Stimulated activated CD8-positive, alpha-beta memory T cell treated with anti-CD3 and anti-CD28 coated beads, Interleukin-4, amount 100 ng/mL, for 48 hours (primary cell): ENCODE results near the gene TPK1.

ENCODE experiments used
- DNase-seq: peaks from one replicate; pipeline ENCODE4 v3.0.0-alpha.2; 2020

TPK1 gene

DNA sequence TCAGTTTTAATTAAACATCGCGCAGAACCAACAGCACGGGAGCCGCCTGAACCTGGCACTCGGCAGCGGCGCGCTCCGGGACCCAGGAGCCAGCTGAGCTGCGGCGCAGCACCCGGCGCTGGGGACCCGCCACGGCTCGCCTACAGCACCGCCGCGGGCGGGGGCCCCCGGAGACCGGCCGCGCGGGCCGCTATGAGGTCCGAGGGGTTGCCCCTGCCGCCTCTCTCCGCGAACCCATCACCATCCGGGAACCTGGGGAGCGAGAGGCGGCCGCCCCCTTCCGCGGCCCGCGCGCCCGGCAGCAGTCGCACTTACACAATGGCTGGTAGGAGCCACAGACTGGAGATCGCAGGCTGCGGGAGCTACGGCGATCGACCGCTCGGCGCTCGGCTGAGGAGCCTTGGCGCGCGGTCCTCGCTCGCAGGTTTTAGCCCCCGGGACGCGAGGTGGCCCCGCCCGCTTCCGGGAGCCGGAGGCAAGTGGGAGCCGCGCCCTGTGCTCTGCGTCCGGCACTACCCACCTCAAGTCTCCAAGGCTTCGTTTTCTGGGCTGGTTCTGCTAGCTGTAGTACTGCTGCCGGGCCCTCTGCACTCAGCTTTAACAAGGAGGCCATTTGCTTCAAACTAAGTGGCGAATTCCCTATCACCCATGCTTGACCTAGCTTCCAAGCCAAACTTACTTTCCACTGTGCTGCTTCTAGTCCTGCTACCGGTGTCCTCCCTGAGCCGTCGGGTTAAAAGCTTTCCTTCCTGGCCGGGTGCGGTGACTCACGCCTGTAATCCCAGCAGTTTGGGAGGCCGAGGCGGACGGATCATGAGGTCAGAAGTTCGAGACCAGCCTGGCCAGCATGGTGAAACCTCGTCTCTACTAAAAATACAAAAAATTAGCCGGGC is at the start of gene TPK1:
Gene TPK1, minus strand, starts transcription at position 402 of the 893 bp plus-strand sequence. CDS start 451 bp downstream, outside the sequence.
- DNase-seq, result peak; percentile 91

DNA sequence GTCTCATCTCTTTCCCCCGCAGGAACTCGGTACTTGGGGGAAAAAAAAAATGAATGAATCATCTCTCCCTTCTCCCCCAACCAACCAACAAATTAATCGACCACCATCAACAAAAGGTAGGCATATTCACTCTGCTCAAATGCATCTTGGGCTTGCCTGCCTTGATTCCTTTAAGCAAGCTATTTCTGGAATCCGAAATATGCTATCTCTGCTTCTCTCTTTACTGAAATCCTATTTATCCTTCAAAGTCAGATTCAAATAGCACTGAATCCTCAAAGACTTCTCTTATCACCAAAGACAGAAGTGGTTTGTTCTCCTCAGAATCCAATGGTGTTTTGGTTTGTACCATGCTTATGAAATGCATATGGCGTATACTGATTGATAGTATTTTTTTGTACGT is 49.6 kb upstream of the TPK1 start:
- DNase-seq, result no peak

DNA sequence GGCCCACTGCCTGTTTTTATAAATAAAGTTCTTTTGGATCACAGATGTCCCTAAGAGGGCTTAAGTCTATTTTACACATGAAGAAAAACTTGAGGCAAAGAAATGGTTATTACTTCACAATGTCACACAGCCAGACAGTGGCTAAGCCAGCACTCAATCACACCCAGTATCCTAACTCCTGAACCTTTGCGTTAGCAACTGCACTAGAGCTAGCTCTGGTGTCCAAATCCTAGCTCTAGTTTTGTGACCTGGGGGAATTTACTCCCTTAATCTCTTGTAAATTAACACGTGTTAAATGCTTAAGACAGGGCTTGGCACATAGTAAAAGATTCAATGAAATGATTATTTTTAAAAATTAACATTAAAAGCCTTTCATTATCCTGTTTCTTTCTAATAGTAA is 49.0 kb upstream of the TPK1 start:
- DNase-seq, result no peak

DNA sequence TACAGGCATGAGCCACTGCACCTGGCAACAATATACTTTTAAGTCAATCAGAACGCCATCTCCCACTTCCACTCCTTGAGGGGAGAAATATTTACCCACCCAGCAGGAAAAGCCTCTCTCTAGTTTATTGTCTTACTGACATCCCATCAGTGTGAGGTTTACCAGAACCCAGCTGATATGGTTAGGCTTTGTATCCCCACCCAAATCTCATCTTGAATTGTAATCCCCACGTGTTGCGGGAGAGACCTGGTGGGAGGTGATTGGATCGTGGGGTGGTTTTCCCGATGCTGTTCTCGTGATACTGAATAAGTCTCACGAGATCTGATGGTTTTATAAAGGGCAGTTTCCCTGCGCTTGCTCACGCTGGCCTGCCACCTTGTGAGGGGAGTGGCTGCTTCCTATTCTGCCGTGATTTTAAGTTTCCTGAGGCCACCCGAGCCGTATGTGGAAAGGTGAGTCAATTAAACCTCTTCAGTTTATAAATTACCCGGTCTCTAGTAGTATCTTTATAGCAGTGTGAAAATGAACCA is 37.5 kb upstream of the TPK1 start:
- no peak for DNase-seq

GRCh38 chr7:144869082-144869481 is 33.2 kb upstream of the TPK1 start:
- DNase-seq, result no peak

DNA sequence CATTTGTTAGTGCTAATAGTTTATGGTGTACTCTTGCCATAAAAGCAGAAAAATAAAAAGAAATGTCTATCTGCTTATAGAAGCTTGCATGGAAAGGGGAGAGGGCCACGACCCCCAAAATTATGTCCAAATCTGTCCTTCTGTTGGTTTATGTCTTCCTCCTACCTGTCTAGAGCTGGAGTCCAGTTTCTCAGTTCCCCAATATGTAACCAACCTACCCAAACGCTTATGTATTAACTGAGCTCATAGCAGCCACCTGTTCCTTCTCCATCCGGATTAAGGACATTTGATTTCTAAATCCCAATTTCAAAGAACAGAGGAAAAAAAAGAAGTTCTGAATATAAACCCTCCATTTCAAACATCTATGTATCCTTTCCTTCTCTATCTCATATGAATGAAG is 30.3 kb upstream of the TPK1 start:
- DNase-seq, result no peak

GRCh38 chr7:144863320-144863647 is 27.4 kb upstream of the TPK1 start:
- DNase-seq, result no peak

GRCh38 chr7:144862612-144863319 is 26.9 kb upstream of the TPK1 start:
- DNase-seq, result no peak

GRCh38 chr7:144859739-144860138 is 23.9 kb upstream of the TPK1 start:
- DNase-seq, result no peak

GRCh38 chr7:144857463-144857862 is 21.6 kb upstream of the TPK1 start:
- no peak for DNase-seq

- DNase-seq, result no peak
These were observed 19.1 kb upstream of the TPK1 start for GRCh38 chr7:144854839-144855424.

DNA sequence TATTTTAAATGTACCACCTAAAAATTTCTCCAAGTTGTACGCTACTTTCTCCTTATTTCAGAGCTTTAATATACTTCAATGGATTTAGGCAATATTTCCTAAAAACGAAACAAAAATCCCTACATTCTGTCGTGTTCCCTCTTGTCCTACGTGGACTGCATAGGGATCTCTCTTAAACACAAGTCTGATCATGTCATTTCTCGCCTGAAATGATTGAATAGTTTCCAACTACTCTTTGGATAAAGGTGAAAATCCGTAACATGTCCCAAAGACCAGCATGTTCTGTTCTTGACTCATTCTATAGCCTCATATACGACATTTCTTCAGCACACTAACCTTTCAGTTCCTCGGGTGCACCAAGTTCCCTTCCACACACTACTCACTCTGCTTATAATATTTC is 17.7 kb upstream of the TPK1 start:
- no peak for DNase-seq

DNA sequence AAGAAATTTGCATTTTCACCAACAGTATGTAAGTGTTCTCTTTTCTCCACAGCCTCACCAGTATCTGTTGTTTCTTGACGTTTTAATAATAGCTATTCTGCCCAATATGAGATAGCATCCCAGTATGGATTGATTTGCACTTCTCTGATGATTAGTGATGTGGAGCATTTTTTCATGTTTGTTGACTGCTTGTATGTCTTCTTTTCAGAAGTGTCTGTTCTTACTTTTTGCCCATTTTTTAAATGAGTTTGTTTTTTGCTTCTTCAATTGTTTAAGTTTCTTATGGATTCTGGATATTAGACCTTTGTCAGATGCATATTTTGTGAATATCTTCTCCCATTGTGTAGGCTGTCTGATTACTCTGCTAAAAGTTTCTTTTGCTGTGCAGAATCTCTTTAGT is 12.2 kb upstream of the TPK1 start:
- DNase-seq, result no peak

- peak; percentile 49 for DNase-seq
These were observed 6.6 kb upstream of the TPK1 start for GRCh38 chr7:144842377-144842851.

- DNase-seq, result no peak
These were observed 641 bp upstream of the TPK1 start for GRCh38 chr7:144836545-144836842.

DNA sequence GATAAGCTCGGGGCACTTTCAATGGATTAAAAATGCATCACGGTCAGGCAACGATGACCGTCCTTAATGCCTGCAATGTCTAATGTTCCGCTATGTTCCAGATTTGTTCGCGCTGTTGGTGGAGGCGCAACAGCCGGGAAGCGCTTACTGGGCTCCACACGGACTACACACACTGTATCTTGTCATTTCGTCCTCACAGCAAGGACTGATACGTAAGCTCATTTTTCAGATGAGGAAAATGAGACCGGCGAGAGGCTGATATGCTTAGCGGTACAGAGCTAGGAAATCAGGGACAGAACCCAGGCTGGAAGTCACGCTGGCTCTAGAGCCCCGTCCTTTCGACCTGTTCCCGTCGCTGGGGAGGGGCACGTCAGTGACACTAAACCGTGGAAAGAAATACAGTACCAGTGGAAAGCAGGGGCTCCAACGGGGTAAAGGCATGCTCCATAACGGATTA is 670 bp downstream of the TPK1 start:
- DNase-seq, result peak; percentile 62

GRCh38 chr7:144834641-144835144 is 1.2 kb downstream of the TPK1 start:
- peak; percentile 46 for DNase-seq

DNA sequence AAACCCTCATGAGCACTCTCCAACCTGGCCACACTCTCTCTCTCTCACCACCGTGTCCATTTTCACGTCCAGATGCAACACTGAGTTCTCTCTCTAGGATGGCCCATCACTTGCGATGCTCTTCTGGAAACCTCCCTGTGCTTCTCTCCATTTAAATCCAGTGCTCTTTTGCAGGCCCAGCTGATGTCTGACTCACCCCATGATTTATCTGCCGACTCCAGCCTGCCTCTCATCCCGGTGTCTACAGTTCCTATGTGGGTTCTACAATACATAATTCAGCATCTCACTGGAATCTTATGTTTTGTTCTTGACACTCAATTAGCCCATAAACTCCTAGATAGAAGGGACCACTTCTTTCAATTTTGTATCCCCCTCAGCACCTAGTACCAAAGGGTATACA is 5.0 kb downstream of the TPK1 start:
- no peak for DNase-seq

DNA sequence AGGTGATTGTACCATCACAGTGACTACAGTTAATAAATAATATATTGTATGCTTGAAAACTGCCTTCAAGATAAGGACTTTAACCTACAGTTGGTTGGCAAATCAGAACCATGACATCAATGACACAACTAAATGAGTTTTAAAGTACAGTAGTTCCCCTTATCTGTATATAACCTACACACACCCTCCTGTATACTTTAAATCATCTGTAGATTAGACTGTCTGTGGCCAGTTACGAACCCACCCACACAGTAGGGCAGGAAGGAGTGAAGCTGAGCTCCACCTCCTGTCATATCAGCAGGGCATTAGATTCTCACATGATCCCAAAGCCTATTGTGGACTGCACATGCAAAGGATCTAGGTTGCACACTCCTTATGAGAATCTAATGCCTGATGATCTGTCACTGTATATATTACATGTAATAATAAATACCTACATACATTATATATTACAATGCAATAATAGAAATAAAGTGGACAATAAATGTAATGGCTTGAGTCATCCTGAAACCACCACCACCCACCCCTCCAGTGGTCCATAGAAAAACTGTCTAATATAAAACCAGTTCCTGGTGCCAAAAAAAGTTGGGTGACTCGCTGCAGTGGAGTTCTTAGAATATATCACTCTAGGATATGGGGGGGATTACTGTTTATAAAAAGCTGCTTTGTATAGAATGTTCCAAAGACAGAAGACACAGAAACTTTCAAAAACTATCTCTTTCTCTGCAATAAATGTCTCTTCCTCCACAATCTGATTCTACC is 5.6 kb downstream of the TPK1 start:
- no peak for DNase-seq

DNA sequence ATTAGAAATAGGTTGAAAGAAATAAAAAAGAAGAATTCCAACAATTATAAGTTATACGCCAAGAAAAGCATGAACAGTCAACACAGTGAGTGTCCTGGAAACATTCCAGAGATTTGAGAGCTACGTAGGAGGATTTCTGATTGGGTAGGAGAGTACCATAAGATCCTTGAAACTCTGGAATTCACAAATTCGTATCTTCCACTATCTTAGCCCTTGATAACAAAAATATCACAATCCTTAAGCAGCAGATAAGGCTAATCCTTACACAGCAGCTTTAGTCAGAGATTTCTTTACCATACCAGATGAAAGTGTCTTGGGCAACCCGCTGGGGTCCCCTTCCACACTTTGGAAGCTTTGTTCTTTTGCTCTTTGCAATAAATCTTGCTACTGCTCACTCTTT is 8.2 kb downstream of the TPK1 start:
- DNase-seq, result no peak

DNA sequence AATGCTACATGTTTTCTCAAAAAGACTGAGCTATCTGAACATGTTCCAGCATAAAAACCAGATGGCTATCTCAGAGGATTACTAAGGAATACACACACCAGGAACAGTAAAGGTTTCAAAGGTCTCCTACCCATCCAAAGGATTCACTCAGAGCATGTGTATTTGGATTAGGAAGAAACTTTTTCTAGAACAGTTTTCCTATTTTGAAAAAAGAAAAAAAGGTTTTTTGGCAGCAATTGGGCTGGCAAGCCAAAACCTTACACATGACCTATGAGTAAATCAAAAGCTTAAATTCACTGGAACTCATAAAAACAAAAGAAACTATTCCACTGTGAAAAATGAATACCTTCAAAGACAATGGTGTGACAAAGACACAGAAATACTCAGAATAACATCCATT is 9.6 kb downstream of the TPK1 start:
- no peak for DNase-seq

DNA sequence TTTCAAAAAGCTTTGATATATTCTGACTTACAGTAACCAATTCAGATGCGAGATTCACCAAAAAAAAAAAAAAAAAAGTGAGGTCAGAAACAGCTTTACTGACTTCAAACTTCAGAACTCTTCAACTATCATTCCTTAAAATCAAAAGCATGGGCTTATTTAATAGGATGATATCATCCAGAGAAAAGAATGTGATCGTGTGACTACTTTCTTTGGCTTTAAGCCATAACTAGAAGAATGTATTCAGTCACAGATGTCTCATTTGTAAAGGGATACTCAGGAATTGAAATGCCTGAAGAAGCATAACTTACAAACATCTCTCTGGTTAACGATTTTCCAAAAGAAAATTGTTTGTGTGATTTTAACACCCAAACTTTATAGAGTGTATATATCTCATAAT is 11.5 kb downstream of the TPK1 start:
- no peak for DNase-seq

DNA sequence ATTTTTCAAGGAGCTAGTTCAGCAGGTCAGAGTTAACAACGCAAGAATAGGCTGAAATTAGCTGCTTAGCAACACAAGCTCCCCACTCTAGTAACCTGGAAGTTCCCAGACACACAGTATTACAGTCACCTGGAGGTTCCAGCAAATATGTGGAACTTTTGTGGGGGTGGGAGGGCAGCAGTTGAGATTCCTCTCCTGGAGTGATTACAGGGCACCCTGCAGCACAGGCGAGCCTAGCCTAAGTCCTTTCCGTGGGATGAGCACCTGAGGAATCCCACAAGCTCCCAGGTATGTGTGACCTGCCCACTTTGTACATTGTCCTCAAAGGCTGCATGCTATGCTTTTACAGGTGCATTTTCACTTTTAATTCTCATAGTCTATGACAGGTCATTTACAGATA is 13.6 kb downstream of the TPK1 start:
- DNase-seq, result no peak
